AG04449 (cell line): Measurements from ENCODE around the gene COL15A1.

Experiments
- CTCF ChIA-PET: fragments of 350-600 bp; formaldehyde crosslinking; extraction: SDS; loops from one replicate; lab custom pipeline; 2021; ENCODE audit warnings: antibody characterized with exemption; lab: Yijun Ruan, JAX
- POLR2A ChIA-PET: fragments of 400-600, 350-600 bp; formaldehyde crosslinking; extraction: SDS; loops from one replicate; lab custom pipeline; 2020; ENCODE audit warnings: antibody characterized with exemption, inconsistent platforms; lab: Yijun Ruan, JAX
- DNase-seq: peaks from one replicate; pipeline ENCODE4 v3.0.0-alpha.2; 2010; ENCODE audit warnings: low read depth, low spot score
- H3K4me3 ChIP-seq: 2 replicates; pipeline ENCODE4 v1.5.1; 2011; ENCODE audit warnings: low read depth, mild to moderate bottlenecking, control low read depth, low read length
- CTCF ChIP-seq: IDR thresholded peaks from one replicate; pipeline ENCODE4 v1.5.1; 2011; ENCODE audit warnings: mild to moderate bottlenecking, moderate library complexity, low read length, control low read depth, inconsistent platforms; ENCODE audit not compliant: insufficient read depth; ENCODE audit errors: missing control alignments

The COL15A1 gene

DNA sequence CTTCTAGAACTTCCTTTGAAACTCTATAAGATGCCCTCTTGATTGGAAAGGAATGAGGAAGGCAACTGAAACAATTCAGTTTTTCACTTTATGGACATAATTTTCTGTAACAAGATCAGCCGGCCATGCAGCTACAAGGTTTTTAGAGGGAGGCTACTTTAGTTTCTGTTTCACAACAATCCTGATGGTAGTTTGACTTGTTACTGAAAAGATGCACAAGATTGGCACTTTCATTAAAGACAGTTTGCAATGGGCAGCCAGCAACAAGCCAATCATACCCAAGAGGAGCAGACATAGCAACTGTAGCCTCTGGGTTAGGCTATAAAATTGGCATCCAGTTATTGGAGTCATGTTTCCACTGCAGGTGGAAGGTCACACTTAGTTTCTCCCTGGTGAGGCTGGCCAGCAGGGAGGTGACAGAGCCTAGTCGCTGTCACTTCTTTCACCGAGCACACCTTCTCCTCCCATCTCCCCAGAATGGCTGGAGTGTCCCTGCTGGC is 87.0 kb downstream of the COL15A1 start:
- POLR2A ChIA-PET, result interaction anchor here (0.9 to 1.7 kb wide), 4 partner anchors 10 to 74 kb away, joined by 3 to 7 read pairs (median 4); partner anchors contain the start of gene TGFBR1
- CTCF ChIA-PET, result interaction anchor here (1.3 to 3.6 kb wide), 2 partner anchors 32 to 42 kb away, joined by 3 to 11 read pairs; no protein-coding TSS in a partner anchor
- DNase-seq, result no peak
- no peak for TF ChIP-seq CTCF
- no peak overlapping the region for H3K4me3 ChIP-seq

GRCh38 chr9:99031319-99031718 is 87.6 kb downstream of the COL15A1 start:
- ChIA-PET POLR2A (no interaction called here), CTCF (no interaction called here)

DNA sequence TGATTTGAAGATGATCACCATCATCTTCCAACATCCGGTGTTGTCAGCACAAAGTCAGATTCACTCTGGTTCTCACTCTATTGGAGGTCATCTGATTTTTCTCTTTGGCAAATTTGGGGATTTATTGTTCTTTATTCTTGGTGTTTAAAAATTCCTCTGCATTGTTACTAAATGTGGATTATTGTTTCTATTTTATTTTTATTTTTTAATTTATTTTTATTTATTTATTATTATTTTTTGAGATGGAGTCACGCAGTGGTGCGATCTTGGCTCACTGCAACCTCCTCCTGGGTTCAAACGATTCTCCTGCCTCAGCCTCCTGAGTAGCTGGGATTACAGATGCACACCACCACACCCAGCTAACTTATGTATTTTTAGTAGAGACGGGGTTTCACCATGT is 88.3 kb downstream of the COL15A1 start:
- H3K4me3 ChIP-seq, result no peak overlapping the region
- POLR2A ChIA-PET, result no interaction called here
- CTCF ChIA-PET, result no interaction called here
- DNase-seq, result no peak
- TF ChIP-seq CTCF, result no peak

More at GRCh38 chr9:99031319-99031718, 87.6 kb downstream of the COL15A1 start:
- no peak for TF ChIP-seq CTCF
- DNase-seq, result no peak
- H3K4me3 ChIP-seq, result no peak overlapping the region

DNA sequence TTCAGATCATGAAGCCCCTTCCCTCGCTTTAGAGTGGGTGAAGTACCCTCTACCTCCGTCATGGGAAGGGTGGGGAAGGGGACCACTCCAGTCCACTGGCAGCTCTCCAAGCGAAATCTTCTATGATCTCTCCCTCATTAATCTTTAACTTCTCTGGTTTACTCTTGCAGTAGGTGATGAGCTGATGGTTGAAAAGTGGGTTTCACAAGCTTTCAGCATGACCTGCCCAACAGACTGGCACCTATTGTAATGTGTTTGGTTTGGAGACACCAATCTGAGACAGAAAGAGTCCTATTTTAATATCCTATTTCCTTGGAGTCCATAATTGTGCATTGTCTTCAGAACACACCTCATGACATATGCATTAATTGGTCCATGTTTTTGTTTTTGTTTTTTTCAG is 90.4 kb downstream of the COL15A1 start:
- TF ChIP-seq CTCF, result no peak
- CTCF ChIA-PET, result interaction anchor here (1.2 kb wide), 1 partner anchor 9 kb away, joined by 3 read pairs; no protein-coding TSS in a partner anchor
- no peak for DNase-seq
- no peak overlapping the region for H3K4me3 ChIP-seq
- POLR2A ChIA-PET, result no interaction called here

- ChIA-PET CTCF (interaction anchor here (1.2 to 1.5 kb wide), 3 partner anchors 7 to 188 kb away, joined by 3 read pairs; no protein-coding TSS in a partner anchor), POLR2A (no interaction called here)
- no peak overlapping the region for H3K4me3 ChIP-seq
- TF ChIP-seq CTCF, result no peak
- DNase-seq, result no peak
Observed at GRCh38 chr9:99035313-99035712, 91.6 kb downstream of the COL15A1 start.

DNA sequence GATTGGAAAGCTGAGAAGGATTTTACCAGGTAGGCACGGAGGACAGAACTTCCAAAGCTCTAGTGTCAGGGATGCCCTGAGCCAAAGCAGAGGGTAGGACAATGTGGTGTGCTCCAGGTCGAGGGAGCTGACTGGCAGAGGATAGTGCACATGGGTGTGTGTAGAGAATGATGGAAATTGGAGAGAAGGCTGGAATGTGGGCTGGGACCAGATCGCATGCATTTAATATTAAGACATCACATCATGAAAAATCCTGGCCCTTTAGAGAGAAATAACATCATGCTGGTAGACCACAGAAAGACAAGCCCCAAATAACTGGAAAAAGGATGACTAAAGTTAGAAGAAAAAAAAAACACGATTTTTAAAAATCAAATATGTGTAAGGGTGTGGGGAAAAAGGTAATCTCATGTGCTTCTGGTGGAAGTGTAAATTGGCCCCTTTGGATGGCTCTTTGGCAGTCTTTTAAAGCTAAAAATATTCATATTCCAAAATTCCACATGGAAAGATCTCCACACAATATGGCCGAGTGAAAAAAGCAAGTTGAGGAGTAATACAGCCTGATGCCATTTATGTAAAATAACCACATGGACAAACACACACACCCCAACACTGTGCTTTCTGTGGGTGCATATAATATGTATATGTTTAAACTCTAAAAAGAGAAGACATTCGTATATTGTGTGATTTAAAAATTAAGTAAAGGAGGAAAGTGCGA is 94.2 kb downstream of the COL15A1 start:
- DNase-seq, result no peak
- CTCF ChIA-PET, result interaction anchor here (0.9 to 2.2 kb wide), 7 partner anchors 12 to 177 kb away, joined by 3 to 6 read pairs (median 3); no protein-coding TSS in a partner anchor
- POLR2A ChIA-PET, result interaction anchor here (1.2 kb wide), 1 partner anchor 68 kb away, joined by 4 read pairs; no protein-coding TSS in a partner anchor
- TF ChIP-seq CTCF, result no peak
- H3K4me3 ChIP-seq, result no peak overlapping the region
